ENCODE results near the gene MEN1.

- TF ChIP-seq ATF3 (CRISPR knock-in tag; IDR thresholded peaks at IDR 0.05) (no peak), CTCF (CRISPR knock-in tag; IDR thresholded peaks at IDR 0.05) (no peak), RARG (CRISPR knock-in tag; IDR thresholded peaks at IDR 0.05; ENCODE audit: low read depth) (no peak), EED (CRISPR knock-in tag; IDR thresholded peaks at IDR 0.05) (no peak), ZBTB44 (CRISPR knock-in tag; IDR thresholded peaks at IDR 0.05) (no peak), ZSCAN12 (CRISPR knock-in tag; IDR thresholded peaks at IDR 0.05) (no peak), CHCHD3 (CRISPR knock-in tag; IDR thresholded peaks at IDR 0.05) (no peak), HNF4A (CRISPR knock-in tag; IDR thresholded peaks at IDR 0.05) (no peak), ZNF740 (CRISPR knock-in tag; IDR thresholded peaks at IDR 0.05) (no peak)
- TF ChIP-seq, protein P1, sequence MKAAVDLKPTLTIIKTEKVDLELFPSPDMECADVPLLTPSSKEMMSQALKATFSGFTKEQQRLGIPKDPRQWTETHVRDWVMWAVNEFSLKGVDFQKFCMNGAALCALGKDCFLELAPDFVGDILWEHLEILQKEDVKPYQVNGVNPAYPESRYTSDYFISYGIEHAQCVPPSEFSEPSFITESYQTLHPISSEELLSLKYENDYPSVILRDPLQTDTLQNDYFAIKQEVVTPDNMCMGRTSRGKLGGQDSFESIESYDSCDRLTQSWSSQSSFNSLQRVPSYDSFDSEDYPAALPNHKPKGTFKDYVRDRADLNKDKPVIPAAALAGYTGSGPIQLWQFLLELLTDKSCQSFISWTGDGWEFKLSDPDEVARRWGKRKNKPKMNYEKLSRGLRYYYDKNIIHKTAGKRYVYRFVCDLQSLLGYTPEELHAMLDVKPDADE (CRISPR knock-in tag; IDR thresholded peaks at IDR 0.05): no peak
- TF ChIP-seq, protein P2, sequence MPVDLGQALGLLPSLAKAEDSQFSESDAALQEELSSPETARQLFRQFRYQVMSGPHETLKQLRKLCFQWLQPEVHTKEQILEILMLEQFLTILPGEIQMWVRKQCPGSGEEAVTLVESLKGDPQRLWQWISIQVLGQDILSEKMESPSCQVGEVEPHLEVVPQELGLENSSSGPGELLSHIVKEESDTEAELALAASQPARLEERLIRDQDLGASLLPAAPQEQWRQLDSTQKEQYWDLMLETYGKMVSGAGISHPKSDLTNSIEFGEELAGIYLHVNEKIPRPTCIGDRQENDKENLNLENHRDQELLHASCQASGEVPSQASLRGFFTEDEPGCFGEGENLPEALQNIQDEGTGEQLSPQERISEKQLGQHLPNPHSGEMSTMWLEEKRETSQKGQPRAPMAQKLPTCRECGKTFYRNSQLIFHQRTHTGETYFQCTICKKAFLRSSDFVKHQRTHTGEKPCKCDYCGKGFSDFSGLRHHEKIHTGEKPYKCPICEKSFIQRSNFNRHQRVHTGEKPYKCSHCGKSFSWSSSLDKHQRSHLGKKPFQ (CRISPR knock-in tag; IDR thresholded peaks at IDR 0.05; ENCODE audit: insufficient replicate concordance): no peak
Observed at GRCh38 chr11:64754919-64755662, 55.3 kb downstream of the MEN1 start.

All from HepG2 (cell line).